ENCODE results near the gene SLC6A1.

SLC6A1 gene

GRCh38 chr3:11021611-11022011, 29.1 kb downstream of the SLC6A1 start:
- H3K9me3 ChIP-seq (ENCODE audit: severe bottlenecking), result no peaks in the 10 kb centered on the region
- H3K27ac ChIP-seq (ENCODE audit: poor library complexity, severe bottlenecking), result no peak overlapping the region
- DNase-seq (ENCODE audit: low spot score) (no peak), ATAC-seq (ENCODE audit: low read depth) (no peak)
- peaks cover 16% of the 10 kb centered on the region for H3K27me3 ChIP-seq (ENCODE audit: insufficient read depth, poor library complexity, severe bottlenecking)
- H3K4me1 ChIP-seq (ENCODE audit: insufficient read depth, poor library complexity, severe bottlenecking), result no peaks in the 10 kb centered on the region
- H3K36me3 ChIP-seq (ENCODE audit: low read depth), result no peaks in the 10 kb centered on the region
- no peak overlapping the region for H3K4me3 ChIP-seq (ENCODE audit: severe bottlenecking)
- TF ChIP-seq, protein P1, sequence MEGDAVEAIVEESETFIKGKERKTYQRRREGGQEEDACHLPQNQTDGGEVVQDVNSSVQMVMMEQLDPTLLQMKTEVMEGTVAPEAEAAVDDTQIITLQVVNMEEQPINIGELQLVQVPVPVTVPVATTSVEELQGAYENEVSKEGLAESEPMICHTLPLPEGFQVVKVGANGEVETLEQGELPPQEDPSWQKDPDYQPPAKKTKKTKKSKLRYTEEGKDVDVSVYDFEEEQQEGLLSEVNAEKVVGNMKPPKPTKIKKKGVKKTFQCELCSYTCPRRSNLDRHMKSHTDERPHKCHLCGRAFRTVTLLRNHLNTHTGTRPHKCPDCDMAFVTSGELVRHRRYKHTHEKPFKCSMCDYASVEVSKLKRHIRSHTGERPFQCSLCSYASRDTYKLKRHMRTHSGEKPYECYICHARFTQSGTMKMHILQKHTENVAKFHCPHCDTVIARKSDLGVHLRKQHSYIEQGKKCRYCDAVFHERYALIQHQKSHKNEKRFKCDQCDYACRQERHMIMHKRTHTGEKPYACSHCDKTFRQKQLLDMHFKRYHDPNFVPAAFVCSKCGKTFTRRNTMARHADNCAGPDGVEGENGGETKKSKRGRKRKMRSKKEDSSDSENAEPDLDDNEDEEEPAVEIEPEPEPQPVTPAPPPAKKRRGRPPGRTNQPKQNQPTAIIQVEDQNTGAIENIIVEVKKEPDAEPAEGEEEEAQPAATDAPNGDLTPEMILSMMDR (IDR thresholded peaks at IDR 0.05; ENCODE audit: poor library complexity, severe bottlenecking), result no peak

GRCh38 chr3:11022115-11022514, 29.6 kb downstream of the SLC6A1 start:
- no peaks in the 10 kb centered on the region for H3K36me3 ChIP-seq (ENCODE audit: low read depth)
- H3K27ac ChIP-seq (ENCODE audit: poor library complexity, severe bottlenecking), result no peak overlapping the region
- no peaks in the 10 kb centered on the region for H3K9me3 ChIP-seq (ENCODE audit: severe bottlenecking)
- H3K27me3 ChIP-seq (ENCODE audit: insufficient read depth, poor library complexity, severe bottlenecking), result peaks cover 16% of the 10 kb centered on the region
- H3K4me1 ChIP-seq (ENCODE audit: insufficient read depth, poor library complexity, severe bottlenecking), result no peaks in the 10 kb centered on the region
- TF ChIP-seq, protein P1 (IDR thresholded peaks at IDR 0.05; ENCODE audit: poor library complexity, severe bottlenecking), result no peak
- no peak for DNase-seq (ENCODE audit: low spot score)
- no peak for ATAC-seq (ENCODE audit: low read depth)
- no peak overlapping the region for H3K4me3 ChIP-seq (ENCODE audit: severe bottlenecking)

DNA sequence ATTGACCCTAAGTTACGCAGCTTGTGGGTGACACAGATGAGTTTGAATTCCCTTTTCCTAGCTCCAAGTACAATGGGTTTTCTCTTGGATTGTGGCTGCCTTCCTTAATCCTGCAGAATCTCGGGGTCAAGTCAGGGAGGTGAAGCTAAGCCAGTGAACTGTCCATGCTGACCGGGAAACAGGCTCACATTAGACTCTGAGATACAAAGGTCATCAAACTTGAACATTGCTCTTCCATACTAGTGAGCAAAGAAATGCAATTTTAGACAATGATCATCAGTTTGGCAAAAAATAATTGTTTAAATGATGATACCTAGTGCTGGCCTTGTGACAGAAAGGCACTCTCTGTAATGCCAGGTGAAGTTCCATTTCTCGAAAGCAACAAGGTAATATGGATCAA, 31.6 kb downstream of the SLC6A1 start:
- TF ChIP-seq, protein P1 (IDR thresholded peaks at IDR 0.05; ENCODE audit: poor library complexity, severe bottlenecking), result no peak
- Histone ChIP-seq H3K27ac (ENCODE audit: poor library complexity, severe bottlenecking) (no peak overlapping the region), H3K36me3 (ENCODE audit: low read depth) (no peaks in the 10 kb centered on the region), H3K9me3 (ENCODE audit: severe bottlenecking) (no peaks in the 10 kb centered on the region), H3K4me1 (ENCODE audit: insufficient read depth, poor library complexity, severe bottlenecking) (no peaks in the 10 kb centered on the region), H3K4me3 (ENCODE audit: severe bottlenecking) (no peak overlapping the region), H3K27me3 (ENCODE audit: insufficient read depth, poor library complexity, severe bottlenecking) (peaks cover 16% of the 10 kb centered on the region)
- DNase-seq (ENCODE audit: low spot score) (no peak), ATAC-seq (ENCODE audit: low read depth) (no peak)

DNA sequence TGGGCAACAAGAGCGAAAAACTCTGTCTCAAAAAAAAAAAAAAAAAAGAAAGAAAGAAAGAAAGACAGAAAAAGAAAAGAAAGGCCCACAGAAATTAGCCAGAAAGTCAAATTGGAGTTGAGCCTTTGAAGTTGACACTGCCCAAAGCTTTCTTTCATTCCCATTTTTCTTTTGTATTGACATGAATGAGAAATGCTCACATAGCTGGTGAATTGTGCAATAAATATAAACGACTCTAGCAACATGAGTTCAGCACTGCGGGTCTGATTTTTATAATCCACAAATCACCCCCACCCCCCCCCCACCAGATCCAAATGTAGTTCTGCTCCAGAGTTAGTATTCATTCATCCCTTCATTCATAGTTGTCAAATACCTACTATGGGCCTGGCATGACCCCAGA, 37.4 kb downstream of the SLC6A1 start:
- Histone ChIP-seq H3K27ac (ENCODE audit: poor library complexity, severe bottlenecking) (no peak overlapping the region), H3K36me3 (ENCODE audit: low read depth) (no peaks in the 10 kb centered on the region), H3K4me1 (ENCODE audit: insufficient read depth, poor library complexity, severe bottlenecking) (no peaks in the 10 kb centered on the region), H3K4me3 (ENCODE audit: severe bottlenecking) (no peak overlapping the region), H3K9me3 (ENCODE audit: severe bottlenecking) (no peaks in the 10 kb centered on the region), H3K27me3 (ENCODE audit: insufficient read depth, poor library complexity, severe bottlenecking) (peaks cover 2% of the 10 kb centered on the region)
- no peak for DNase-seq (ENCODE audit: low spot score)
- TF ChIP-seq, protein P1 (IDR thresholded peaks at IDR 0.05; ENCODE audit: poor library complexity, severe bottlenecking), result no peak
- no peak for ATAC-seq (ENCODE audit: low read depth)

- DNase-seq (ENCODE audit: low spot score) (no peak), ATAC-seq (ENCODE audit: low read depth) (no peak)
- Histone ChIP-seq H3K4me3 (ENCODE audit: severe bottlenecking) (no peak overlapping the region), H3K4me1 (ENCODE audit: insufficient read depth, poor library complexity, severe bottlenecking) (no peaks in the 10 kb centered on the region), H3K27me3 (ENCODE audit: insufficient read depth, poor library complexity, severe bottlenecking) (peaks cover 19% of the 10 kb centered on the region), H3K36me3 (ENCODE audit: low read depth) (no peaks in the 10 kb centered on the region), H3K27ac (ENCODE audit: poor library complexity, severe bottlenecking) (no peak overlapping the region), H3K9me3 (ENCODE audit: severe bottlenecking) (no peaks in the 10 kb centered on the region)
- TF ChIP-seq, protein P1 (IDR thresholded peaks at IDR 0.05; ENCODE audit: poor library complexity, severe bottlenecking), result no peak
Measured at GRCh38 chr3:11033871-11034270, 41.3 kb downstream of the SLC6A1 start.

All from RWPE2 (cell line).